ENCODE results near the gene DAPK1.

DAPK1 gene

DNA sequence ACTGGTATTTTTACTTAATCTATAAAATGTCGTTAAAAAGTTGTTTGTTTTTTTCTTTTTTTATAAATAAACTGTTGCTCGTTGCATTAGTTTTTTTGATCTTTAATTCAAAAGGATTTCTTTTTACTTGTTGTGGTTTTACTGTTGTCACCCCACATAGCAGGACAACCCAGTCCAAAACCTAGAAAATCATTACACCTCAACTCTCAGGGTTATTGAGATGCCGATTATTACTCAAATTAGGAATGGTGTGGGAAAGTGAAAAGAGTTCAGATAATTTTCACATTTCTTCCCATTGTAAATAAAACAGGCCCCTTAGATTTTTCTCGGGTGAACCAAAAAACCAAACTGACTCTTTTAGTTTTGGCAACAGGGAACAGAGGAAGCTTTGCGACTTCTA is 210.9 kb downstream of the DAPK1 start:
- FAIRE-seq = no peak
- no peak for DNase-seq (ENCODE audit: low spot score)

DNA sequence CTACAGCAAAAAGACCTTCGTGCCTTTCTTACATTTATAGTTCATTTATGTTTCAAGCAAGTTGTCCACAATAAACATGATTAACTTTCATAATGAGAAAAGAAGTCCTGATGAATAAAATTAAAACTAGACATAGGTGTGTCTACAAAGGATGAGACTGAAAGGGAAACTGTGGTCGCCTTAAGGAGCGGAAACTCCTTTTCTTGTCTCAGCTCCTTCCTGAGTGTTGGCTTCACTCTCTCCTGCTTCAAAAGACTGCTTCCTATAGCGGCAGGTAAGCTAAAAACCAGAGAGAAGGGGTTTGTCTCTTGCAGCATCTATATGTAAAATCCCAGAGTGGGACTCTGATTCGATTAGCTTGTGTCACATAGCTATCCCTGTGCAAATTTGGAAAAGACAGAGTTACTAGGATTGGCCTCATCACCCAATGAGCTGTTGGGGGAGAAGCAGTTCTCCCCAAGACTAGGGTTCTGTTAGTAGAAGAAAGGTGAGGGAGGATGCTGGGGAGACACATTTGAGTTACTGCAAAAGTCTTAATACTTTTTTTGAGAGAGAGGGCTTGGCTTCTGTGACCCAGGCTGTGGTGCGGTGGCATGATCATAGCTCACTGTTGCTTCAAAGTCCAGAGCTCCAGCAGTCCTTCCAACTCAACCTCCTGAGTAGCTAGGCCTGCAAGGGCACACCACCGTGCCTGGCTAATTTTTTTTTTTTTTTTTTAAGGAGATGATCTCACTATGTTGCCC is 211.5 kb downstream of the DAPK1 start:
- DNase-seq (ENCODE audit: low spot score) = no peak
- no peak for FAIRE-seq

DNA sequence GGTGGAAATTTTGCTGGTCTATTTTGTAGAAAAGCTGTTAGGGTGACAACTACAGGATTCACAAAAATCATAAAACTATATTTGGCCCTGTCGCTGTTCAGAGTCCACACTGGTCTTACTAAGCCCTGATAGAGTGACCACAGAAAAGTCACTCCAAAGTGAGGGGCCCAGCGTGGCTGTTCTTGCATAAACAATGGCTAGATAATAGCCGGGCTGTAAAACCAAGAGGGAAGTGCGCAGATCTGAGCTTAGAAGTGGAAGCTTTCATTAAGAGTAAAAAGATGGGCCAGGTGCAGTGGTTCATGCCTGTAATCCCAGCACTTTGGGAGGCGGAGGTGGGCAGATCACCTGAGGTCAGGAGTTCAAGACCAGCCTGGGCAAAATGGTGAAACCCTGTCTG is 212.8 kb downstream of the DAPK1 start:
- DNase-seq (ENCODE audit: low spot score) = no peak

DNA sequence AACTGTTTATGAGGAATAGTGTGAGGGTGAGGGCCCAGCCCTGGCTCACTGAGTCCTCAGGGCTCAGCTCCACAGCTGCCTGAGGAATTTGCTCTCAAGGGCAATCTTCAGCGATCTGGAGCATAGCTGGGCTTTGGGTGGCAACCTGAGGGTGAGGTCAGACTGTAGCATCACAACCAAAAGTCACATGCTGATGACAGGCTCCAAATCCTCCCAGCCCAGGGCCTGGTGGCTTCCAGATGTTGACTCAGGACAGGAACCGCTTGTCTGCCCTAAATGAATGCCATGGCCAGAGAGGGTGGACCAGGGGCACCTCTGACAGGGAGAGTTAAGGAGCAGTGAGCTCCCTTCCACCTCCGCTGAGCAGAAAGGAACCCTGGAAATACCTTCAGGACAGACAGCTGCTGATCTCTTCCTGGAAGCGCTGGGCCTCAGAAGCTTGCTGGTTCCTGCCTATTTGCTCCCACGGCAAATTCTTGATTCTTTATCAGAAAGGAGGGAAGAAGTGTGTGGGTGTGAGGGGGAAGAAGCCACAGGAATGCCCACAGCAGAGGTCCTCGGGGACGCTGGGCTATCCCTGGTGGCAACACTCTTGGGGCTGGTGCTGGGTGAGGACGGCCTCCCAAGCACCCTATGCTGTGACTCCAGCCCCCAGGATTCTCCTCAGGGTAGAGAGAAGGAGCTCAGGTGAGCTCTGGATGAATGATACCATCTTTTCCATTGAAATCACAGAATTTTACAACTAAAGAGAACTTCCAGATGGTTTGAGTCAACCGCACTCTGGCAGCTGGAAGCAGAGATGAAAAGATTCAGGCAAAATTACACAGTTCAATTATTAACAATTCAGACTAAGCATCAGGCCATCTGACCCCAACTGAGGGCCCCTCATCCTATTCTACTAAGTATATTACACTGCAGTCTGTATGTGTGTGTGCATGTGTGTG is 214.5 kb downstream of the DAPK1 start:
- peak; percentile 82 for DNase-seq (ENCODE audit: low spot score)
- FAIRE-seq = peak; percentile 51

More for the DNA sequence above, 212.8 kb downstream of the DAPK1 start:
- no peak for FAIRE-seq

DNA sequence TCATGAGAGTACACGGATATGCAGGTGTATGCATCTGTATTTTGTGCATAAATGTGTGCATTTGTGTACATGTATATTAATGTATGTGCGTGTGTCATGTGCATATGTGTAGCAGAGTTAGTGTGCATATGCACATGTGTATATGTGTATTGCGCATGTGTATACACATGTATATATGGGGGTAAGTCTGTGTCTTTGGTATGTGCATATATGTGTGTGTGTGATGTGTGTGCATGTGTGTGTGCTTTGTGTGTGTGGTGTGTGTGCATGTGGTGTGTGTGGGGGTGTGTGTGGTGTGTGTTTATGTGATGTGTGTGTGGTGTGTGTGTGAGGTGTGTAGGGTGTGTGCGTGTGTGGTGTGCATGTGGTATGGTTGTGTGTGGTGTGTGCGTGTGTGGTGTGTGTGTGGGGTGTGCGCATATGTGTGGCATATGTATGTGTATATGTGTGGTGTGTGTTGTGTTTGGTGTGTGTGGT is 215.2 kb downstream of the DAPK1 start:
- DNase-seq (ENCODE audit: low spot score) (no peak), FAIRE-seq (no peak)

DNA sequence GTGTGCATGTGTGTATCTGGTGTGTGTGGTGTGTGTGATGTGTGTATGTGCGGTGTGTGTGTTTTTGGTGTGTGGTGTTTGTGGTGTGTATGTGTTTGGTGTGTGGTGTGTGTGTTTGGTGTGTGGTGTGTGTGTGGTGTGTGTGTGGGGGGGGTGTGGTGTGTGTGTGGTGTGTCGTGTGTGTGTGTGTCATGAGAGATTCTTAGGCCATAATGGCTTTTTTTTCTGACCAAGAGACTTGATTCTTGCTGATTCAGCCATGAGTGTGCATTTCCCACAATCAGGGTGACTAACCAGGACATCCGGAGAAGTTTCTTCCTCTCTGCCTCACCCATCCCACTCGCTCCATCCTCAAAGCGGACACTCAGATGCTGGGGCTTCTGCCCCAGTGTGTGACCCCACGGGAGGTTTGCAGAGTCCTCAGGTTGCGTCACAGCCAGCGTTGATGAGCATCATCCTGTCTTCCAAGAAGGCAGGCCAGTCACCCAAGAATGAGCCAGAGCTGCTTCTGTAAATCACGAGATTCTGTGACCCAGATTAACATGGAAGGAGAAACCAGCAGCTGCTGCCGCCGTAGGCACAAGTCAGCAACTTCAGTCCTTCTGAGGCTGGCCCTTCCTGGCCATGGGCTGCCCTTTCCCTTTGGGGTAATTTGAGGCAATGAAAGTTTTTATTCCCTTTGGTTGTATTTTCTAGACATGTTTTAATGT is 215.8 kb downstream of the DAPK1 start:
- DNase-seq (ENCODE audit: low spot score) (peak; percentile 97), FAIRE-seq (peak; percentile 86)

DNA sequence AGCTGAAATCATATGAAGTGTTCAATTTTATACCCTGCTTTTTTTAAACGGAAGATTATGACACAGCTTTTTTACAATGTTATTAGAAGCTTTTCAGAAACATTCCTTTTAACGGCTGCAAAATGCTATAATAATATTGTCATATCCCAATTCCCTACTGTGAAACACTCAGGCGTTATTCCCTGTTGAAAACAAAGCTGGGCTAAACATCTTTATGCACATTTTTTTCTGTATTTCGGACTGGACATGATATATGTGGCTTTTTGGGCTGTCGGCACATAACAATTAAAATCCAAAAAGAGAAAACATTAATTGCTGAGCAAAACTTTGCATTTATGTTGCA is 216.3 kb downstream of the DAPK1 start:
- no peak for DNase-seq (ENCODE audit: low spot score)
- FAIRE-seq = no peak

DNA sequence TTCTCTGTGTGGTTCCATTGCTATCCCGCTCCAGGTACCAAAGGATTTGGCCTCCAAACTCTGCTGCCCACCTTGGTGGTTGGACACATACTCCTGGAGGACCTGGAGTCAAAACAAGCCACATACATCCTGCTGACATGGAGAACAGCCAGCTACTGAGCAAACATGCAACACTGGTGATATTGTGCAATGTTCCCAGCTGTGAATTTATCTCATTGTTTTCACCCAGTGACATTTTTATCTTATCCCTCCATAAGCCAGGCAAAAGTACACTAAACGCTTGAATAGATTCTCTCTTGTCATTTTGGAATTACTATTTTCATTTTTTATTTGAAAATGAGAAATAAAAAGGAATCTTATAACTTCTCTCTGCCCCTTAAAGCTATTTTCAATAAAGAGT is 217.2 kb downstream of the DAPK1 start:
- no peak for FAIRE-seq
- DNase-seq (ENCODE audit: low spot score) = no peak

DNA sequence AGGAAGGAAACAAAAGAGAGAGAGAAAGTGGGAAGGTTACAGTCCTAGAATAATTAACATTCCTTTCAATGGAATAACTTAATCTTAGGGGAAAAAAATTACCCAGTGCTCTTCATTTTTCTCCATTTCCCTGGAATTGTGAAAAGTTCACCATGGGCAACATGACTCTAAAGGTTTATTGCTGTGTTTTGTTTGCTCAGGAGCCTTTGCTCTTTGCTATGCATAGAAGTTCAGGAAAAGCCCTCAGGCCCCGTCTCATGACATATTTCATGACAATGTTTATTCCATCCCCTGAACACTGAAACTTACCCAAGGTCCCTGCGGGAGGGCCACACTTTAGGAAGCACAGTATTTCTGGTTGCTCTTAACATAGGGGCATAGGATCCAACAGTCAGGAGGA is 218.5 kb downstream of the DAPK1 start:
- DNase-seq (ENCODE audit: low spot score) (no peak), FAIRE-seq (no peak)

DNA sequence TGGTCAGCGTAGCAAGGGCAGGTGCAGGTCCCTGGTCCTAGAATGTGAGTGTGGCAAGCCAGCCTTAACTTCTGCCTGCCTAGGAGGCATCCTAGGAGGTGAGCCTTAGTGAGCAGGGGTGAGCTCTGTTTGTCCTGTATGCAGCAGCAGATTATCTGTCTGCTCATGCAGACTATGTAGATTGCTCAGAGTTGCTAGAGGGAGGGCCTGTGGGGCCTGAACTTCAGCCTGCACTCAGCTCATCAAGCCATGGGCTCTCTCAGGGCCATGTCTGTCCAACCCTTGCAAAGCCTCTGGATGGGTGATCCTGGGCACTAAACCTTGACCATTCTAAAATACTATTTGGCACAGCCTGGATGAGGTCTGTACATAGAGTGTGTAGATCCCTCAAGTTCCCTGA is 219.8 kb downstream of the DAPK1 start:
- FAIRE-seq (no peak), DNase-seq (ENCODE audit: low spot score) (no peak)

DNA sequence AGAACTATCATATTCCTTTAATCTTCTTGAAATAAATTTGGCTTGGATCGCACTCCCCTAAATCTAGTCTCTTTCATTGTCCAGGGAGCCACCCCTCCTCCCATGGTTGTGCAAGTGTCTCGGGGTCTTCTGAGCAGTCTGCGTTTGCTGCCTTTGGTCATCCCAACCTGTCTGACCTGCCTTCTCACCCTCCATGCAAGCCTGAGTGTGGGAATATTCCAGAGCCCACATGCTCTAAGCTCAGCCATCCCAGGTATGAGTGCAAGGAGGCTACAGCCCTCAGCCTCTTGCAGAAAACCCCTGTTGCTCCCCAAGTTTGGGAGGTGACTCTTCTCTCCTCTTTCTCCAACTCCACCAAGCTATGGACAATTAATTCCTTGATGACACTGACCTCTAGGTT is 220.6 kb downstream of the DAPK1 start:
- FAIRE-seq = no peak
- DNase-seq (ENCODE audit: low spot score) = no peak

DNA sequence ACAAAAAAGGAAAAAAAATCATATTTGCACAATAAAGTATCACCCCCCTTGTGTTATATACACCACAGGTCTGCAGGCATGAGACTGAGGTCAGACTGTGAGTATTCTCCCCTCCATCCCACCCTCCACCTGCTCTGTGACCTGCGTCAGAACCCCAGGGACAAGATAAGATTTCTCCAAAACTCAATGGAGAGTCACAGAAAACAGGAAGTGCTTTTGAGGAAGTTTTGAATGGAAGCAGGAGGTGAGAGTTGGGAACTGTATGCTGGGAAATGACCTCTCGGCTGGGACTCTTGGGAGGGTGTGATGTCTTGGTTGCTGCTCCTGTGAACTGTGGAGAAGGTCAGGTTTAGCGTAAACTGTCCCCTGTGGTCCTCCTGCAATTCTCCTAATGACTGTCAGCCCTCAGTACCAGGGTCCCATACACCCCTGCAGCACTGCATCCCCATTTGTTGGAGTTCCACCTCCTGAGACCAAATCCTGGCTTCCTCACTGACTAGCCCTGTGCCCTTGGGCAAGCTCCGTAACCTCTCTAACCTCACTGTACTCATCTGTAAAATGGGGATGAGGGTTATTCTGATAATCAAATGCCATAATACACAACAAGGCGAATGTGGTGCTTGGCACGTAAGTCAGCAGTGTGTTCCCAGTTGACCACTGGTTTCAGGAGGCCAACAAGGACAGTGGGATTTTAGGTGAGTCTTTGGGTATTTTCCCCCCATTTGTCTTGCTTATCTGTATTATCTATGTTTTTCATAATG is 221.4 kb downstream of the DAPK1 start:
- DNase-seq (ENCODE audit: low spot score) (no peak), FAIRE-seq (no peak)

DNA sequence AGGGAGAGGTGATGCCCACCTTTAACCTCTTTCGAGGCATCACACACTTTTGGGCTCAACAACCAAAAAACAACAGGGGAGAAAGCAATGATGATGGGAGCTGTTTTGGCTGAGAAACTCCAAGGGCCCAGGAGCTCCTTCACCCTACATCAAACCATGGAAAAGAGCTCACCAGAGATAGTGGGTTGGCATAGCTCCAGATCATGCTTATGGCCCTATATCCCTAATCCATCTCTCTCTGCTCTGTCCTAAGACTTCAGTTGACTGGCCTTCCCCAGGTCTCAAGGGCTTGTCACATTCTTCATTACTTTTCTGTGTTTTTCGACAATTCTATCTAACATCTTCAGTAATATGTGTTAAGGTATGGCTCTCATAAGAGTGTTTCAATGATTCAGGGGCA is 222.5 kb downstream of the DAPK1 start:
- no peak for DNase-seq (ENCODE audit: low spot score)
- no peak for FAIRE-seq

DNA sequence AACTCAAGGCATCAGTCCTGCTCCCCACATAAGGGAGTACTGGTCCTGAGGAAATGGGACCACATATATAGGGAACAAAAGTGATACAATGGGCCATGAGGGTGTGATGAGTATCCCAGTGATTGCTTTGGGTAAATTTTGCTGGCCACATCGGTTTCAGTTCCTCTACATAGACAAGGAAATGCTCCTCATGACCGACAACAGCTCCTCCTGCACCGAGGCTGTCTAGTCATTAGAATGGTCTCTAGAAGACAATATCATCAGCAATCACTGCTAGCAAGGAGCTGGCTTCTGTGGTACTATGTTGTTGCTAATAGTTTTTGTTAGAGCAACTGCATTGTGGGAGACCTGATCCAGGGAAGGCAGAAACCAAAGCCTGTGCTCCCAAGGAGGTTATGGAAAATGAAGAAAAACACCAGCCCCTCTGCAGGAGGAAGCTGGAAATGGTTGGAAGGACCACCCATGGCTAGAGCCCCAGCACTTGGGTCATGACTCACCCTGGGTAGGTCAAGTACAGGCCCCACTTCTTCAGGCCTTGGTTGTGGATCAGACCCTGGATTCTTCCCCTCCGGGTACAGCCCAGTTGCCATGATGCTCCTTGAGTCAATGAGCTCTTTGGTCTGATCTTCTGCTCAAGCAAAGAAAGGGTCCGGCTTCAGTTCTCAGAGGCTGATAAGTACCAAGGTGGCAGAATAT is 224.9 kb downstream of the DAPK1 start:
- no peak for DNase-seq (ENCODE audit: low spot score)

DNA sequence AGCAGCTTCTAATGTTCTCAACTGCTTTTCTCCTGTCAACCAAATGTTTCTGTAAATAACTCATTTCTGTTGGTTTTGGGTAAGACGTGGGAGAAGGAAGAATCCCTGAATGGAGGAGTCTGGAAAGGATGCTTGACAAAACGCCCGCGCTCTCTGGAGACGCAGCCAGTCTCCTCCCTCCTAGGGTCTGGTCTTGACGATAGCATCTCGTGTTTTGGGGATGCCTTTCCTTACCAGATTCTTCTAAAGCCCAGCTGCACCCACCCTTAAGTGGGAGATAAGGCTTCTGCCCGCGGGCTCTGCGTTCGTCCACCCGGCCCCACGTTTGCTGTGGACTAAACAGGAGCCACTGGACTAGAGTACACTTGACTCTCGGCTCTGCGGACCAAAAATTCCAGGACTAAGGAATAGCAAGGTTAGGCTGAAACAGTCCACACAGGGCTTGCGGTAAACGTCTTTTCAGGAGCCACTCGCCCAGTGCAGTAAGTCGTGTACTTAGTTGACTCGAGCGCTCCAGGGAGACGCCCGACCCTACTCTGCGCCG is 227.8 kb downstream of the DAPK1 start:
- DNase-seq (ENCODE audit: low spot score) = no peak
- no peak for FAIRE-seq

More for the DNA sequence above, 224.9 kb downstream of the DAPK1 start:
- no peak for FAIRE-seq

DNA sequence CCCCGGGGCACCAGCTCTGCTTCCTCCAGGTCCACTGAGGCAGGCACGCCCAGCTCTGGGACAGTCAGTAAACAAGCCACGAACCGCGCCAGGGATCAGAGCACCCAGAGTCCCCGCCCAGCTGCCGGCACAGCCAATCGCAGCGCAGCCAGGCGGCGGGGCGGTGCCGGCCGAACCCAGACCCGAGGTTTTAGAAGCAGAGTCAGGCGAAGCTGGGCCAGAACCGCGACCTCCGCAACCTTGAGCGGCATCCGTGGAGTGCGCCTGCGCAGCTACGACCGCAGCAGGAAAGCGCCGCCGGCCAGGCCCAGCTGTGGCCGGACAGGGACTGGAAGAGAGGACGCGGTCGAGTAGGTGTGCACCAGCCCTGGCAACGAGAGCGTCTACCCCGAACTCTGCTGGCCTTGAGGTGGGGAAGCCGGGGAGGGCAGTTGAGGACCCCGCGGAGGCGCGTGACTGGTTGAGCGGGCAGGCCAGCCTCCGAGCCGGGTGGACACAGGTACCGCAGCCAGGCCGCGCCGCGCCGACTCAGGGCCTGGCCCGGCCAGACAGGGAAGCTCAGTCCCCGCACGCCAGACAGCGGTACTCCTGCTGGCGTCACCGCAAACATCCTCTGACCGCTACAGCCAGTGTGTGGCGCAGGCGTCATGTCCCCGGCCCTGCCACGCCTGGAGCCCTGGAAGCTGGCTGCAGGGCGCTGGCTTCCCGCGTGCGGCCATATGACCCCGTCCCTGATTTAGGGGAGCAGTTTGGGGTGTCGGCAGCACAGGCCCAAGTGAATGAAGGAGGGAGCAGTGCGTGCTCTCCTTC is 228.4 kb downstream of the DAPK1 start, which contains the start of gene CTSL:
CTSL (plus strand) TSS at position 220 of the 810 bp plus-strand sequence. CDS start 1,485 bp downstream, outside the sequence.
- FAIRE-seq = peak; percentile 22
- DNase-seq (ENCODE audit: low spot score) = peak; percentile 77

DNA sequence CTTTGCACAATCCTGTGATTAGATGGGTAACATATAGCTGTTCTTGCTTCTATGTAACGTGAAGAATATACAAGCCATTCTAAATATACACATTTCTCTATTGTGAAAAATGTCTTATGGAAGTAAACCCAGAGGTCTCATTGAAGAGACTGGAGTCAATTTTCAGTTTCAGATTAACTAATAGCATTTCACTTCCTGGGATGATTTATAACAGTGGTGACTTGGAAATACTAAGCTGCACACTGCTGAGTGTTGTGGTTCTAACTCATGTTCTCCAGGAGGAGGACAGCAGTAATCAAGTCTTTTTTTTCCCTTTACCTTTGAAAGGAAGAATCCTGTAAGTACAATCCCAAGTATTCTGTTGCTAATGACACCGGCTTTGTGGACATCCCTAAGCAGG is 231.6 kb downstream of the DAPK1 start:
- DNase-seq (ENCODE audit: low spot score) (no peak), FAIRE-seq (no peak)

DNA sequence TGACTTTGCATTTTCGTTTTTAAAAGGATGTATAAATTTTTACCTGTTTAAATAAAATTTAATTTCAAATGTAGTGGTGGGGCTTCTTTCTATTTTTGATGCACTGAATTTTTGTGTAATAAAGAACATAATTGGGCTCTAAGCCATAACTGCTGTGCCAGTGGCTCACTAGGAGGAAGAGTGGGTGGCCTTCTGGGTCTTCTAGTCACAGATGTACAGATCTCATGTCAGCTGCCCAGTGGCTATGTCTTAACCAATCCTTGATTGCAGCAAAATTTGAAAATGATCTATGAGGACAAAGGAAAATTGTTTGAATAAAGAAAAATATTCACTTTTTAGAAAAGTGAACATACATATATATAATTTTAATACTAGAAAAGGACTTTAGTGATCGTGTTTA is 233.7 kb downstream of the DAPK1 start:
- no peak for DNase-seq (ENCODE audit: low spot score)
- FAIRE-seq = no peak

DNA sequence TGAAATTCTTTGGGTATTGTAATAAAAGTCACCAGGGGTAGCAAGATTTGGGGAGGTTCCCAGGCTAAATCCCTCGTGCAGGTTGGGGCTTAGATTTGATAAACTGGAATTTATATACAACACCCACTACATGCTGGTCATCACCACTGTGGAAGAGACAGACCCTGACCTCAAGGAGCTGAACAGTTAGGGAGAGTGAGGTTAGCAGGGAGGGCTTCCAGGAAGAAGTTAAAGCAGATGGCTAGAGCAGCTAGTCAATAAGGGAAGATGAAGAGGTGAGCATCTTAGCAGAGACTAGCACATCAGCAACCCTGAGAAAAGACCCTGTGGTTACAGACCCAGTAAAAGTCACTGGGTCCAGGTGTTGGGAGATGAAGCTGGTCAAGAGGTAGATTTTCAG is 234.7 kb downstream of the DAPK1 start:
- DNase-seq (ENCODE audit: low spot score) = no peak
- FAIRE-seq = no peak

All from RCC 7860 (cell line).